ENCODE measurements around the gene CERK. TPM values are rescaled to one million over a fixed set of nuclear protein-coding genes. Genes with fewer than 3 reads are reported as not detected.

The CERK gene
- total and polyA plus RNA-seq, 9 of the 15 experiments (the other 6 are each of a cell fraction or from before 2014, with no cell fraction given) = 1.1 to 14.9 (median 8.7) TPM

DNA sequence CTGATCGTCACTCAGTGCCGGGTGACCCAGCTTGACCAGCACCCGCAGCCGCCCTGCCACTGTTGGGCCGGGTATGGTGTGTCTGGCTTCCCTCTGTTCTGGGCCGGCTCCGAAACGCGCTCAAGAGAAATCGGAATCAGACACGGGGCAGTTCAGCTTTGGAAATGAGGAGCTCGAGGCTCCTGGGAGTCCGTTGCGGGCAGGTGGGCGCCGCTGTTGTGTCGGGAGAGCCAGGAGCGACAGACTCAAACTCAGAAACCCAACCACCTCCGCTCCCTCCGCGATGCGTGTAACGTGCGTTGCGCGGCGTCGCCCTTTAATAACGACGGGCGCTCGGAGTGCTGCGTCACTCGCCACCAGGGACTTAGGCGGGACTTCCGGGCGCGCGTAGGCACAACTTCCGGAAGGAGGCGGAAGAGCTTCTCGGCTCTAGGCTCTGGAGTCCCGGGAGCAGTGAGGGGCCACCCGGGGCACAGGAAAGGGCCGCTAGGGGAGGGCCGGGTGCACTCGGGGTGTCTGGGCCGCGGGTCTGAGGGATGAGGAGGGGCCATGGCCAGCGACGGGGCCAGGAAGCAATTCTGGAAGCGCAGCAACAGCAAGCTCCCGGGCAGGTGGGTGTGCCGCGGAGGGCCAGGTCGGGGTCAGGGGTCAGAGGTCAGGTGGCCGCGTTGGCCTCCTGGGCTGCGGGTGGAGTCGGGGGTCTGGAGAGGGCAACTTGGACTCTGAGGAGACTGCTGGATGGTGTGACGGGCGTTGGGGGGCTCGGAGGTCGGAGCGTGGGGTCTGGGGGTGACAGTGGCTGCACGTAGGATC is 24.4 kb upstream of the CERK start, which contains the start of gene TBC1D22A (continued):
- TF ChIP-seq TBL1XR1 (IDR thresholded peaks at IDR 0.05; ENCODE audit: low read length in 2 of 2) (peak in 1 of 2 experiments; percentile 88; a peak in 2 of 4 replicates), CBFA2T3 (IDR thresholded peaks at IDR 0.05) (no peak), SP1 (CRISPR knock-in tag; IDR thresholded peaks at IDR 0.05) (peak; percentile 52; the same call in 1 of the 2 replicates), POU5F1 (IDR thresholded peaks at IDR 0.05; ENCODE audit: borderline replicate concordance, low read depth, low read length, partially characterized antibody) (no peak), COPS2 (conservative IDR thresholded peaks at IDR 0.05) (no peak), ETV5 (CRISPR knock-in tag; IDR thresholded peaks at IDR 0.05; ENCODE audit: low read depth) (peak; percentile 70; the same call in 1 of the 2 replicates), CBX2 (IDR thresholded peaks at IDR 0.05; ENCODE audit: insufficient read depth, low read length, poor library complexity, severe bottlenecking) (no peak), TEAD1 (CRISPR knock-in tag; IDR thresholded peaks at IDR 0.05) (no peak), FOSL1 (tag; conservative IDR thresholded peaks at IDR 0.05) (no peak), DNMT1 (IDR thresholded peaks at IDR 0.05) (no peak), ZNF444 (CRISPR knock-in tag; IDR thresholded peaks at IDR 0.05) (no peak), ZNF77 (CRISPR knock-in tag; IDR thresholded peaks at IDR 0.05) (no peak), TRIM28 (IDR thresholded peaks at IDR 0.05) (no peak), RBM14 (IDR thresholded peaks at IDR 0.05; ENCODE audit: borderline replicate concordance, insufficient read depth, low read depth, low read length) (no peak), CXXC5 (CRISPR knock-in tag; IDR thresholded peaks at IDR 0.05) (peak; percentile 96), KDM2B (CRISPR knock-in tag; IDR thresholded peaks at IDR 0.05) (no peak), SREBF2 (CRISPR knock-in tag; IDR thresholded peaks at IDR 0.05) (no peak), NFIX (CRISPR knock-in tag; IDR thresholded peaks at IDR 0.05; ENCODE audit: low read depth) (no peak), ZNF121 (CRISPR knock-in tag; conservative IDR thresholded peaks at IDR 0.05) (no peak), RAD21 (CRISPR knock-in tag; conservative IDR thresholded peaks at IDR 0.05 in 1 of 2, IDR thresholded peaks at IDR 0.05 in 1 of 2) (no peak), HNRNPK (IDR thresholded peaks at IDR 0.05; ENCODE audit: low read depth, low read length, poor library complexity, severe bottlenecking) (no peak)
- TF ChIP-seq, protein P1, sequence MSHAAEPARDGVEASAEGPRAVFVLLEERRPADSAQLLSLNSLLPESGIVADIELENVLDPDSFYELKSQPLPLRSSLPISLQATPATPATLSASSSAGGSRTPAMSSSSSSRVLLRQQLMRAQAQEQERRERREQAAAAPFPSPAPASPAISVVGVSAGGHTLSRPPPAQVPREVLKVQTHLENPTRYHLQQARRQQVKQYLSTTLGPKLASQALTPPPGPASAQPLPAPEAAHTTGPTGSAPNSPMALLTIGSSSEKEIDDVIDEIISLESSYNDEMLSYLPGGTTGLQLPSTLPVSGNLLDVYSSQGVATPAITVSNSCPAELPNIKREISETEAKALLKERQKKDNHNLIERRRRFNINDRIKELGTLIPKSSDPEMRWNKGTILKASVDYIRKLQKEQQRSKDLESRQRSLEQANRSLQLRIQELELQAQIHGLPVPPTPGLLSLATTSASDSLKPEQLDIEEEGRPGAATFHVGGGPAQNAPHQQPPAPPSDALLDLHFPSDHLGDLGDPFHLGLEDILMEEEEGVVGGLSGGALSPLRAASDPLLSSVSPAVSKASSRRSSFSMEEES (CRISPR knock-in tag; IDR thresholded peaks at IDR 0.05) = no peak
- TF ChIP-seq, protein P2, sequence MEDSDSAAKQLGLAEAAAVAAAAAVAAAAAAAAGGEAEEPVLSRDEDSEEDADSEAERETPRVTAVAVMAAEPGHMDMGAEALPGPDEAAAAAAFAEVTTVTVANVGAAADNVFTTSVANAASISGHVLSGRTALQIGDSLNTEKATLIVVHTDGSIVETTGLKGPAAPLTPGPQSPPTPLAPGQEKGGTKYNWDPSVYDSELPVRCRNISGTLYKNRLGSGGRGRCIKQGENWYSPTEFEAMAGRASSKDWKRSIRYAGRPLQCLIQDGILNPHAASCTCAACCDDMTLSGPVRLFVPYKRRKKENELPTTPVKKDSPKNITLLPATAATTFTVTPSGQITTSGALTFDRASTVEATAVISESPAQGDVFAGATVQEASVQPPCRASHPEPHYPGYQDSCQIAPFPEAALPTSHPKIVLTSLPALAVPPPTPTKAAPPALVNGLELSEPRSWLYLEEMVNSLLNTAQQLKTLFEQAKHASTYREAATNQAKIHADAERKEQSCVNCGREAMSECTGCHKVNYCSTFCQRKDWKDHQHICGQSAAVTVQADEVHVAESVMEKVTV (CRISPR knock-in tag; IDR thresholded peaks at IDR 0.05) = no peak
- TF ChIP-seq, protein P3, sequence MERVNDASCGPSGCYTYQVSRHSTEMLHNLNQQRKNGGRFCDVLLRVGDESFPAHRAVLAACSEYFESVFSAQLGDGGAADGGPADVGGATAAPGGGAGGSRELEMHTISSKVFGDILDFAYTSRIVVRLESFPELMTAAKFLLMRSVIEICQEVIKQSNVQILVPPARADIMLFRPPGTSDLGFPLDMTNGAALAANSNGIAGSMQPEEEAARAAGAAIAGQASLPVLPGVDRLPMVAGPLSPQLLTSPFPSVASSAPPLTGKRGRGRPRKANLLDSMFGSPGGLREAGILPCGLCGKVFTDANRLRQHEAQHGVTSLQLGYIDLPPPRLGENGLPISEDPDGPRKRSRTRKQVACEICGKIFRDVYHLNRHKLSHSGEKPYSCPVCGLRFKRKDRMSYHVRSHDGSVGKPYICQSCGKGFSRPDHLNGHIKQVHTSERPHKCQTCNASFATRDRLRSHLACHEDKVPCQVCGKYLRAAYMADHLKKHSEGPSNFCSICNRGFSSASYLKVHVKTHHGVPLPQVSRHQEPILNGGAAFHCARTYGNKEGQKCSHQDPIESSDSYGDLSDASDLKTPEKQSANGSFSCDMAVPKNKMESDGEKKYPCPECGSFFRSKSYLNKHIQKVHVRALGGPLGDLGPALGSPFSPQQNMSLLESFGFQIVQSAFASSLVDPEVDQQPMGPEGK (CRISPR knock-in tag; IDR thresholded peaks at IDR 0.05; ENCODE audit: borderline replicate concordance) = no peak
